Subcutaneous abdominal adipose tissue (tissue), 5 donors: ENCODE results near the gene PHAF1.

Experiments used
- H3K27ac ChIP-seq: one replicate; pipeline ENCODE4 v1.7.0; 2013; ENCODE audit warnings: low read depth, mild to moderate bottlenecking, inconsistent platforms, low read length, moderate library complexity
- H3K27me3 ChIP-seq, 5 donors: one replicate each; pipeline ENCODE4 v1.7.0; 2013; ENCODE audit warnings: low read length in 5 of 5, inconsistent platforms in 1 of 5; ENCODE audit not compliant: control insufficient read depth in 5 of 5, insufficient read depth in 4 of 5
- H3K36me3 ChIP-seq, 5 donors: one replicate each; pipeline ENCODE4 v1.7.0; 2013; ENCODE audit warnings: low read length in 5 of 5; ENCODE audit not compliant: control insufficient read depth in 5 of 5, insufficient read depth in 5 of 5
- H3K4me1 ChIP-seq, 5 donors: one replicate each; pipeline ENCODE4 v1.7.0; 2013; ENCODE audit warnings: low read length in 5 of 5, mild to moderate bottlenecking in 3 of 5, moderate library complexity in 1 of 5; ENCODE audit not compliant: control insufficient read depth in 5 of 5, insufficient read depth in 5 of 5
- H3K4me3 ChIP-seq, 5 donors: one replicate each; pipeline ENCODE4 v1.7.0; 2013; ENCODE audit warnings: low read length in 5 of 5, low read depth in 1 of 5
- H3K9ac ChIP-seq, 5 donors: one replicate each; pipeline ENCODE4 v1.7.0; 2013; ENCODE audit warnings: low read length in 5 of 5, mild to moderate bottlenecking in 4 of 5, moderate library complexity in 3 of 5
- H3K9me3 ChIP-seq, 5 donors: one replicate each; pipeline ENCODE4 v1.7.0; 2013; ENCODE audit warnings: low read length in 5 of 5; ENCODE audit not compliant: control insufficient read depth in 5 of 5
- donor health status: healthy.
- donor health status: healthy.
- donor health status: healthy.
- donor health status: healthy.
- donor health status: healthy.

PHAF1 gene

GRCh38 chr16:67150833-67151396 is 41.2 kb downstream of the PHAF1 start, which contains the start of gene B3GNT9:
TSS of gene B3GNT9 (minus strand) at chr16:67150998. CDS start at chr16:67150485, 513 bp downstream.
- Histone ChIP-seq H3K9me3 (no peaks in the 10 kb centered on the region), H3K27ac (no peak within 1 kb of the TSS), H3K4me1 (peaks cover 0 to 27% (median 19%) of the 10 kb centered on the region in 5 donors), H3K27me3 (no peaks in the 10 kb centered on the region), H3K36me3 (peaks cover 0 to 35% (median 28%) of the 10 kb centered on the region in 5 donors), H3K9ac (peak within 1 kb of the TSS in 3 of 5 donors; percentile 29 to 72 (median 32)), H3K4me3 (peak within 1 kb of the TSS; percentile 58 to 81 (median 71))

- H3K4me1 ChIP-seq, result peaks cover 0 to 27% (median 19%) of the 10 kb centered on the region in 5 donors
- H3K9me3 ChIP-seq, result no peaks in the 10 kb centered on the region
- H3K27me3 ChIP-seq, result no peaks in the 10 kb centered on the region
- no peak overlapping the region for H3K27ac ChIP-seq
- peak overlapping the region in 3 of 5 donors; percentile 29 to 72 (median 32) for H3K9ac ChIP-seq
- H3K36me3 ChIP-seq, result peaks cover 0 to 28% (median 21%) of the 10 kb centered on the region in 5 donors
- peak overlapping the region in 3 of 5 donors; percentile 58 to 73 (median 71) for H3K4me3 ChIP-seq
Measured at GRCh38 chr16:67151431-67152097, 41.8 kb downstream of the PHAF1 start.

- no peaks in the 10 kb centered on the region for H3K27me3 ChIP-seq
- H3K4me3 ChIP-seq, result peak overlapping the region in 2 of 5 donors; percentile 39 to 48
- no peak overlapping the region for H3K9ac ChIP-seq
- H3K27ac ChIP-seq, result no peak overlapping the region
- H3K4me1 ChIP-seq, result peaks cover 0 to 41% (median 30%) of the 10 kb centered on the region in 5 donors
- H3K36me3 ChIP-seq, result peaks cover 0 to 3% (median 0%) of the 10 kb centered on the region in 5 donors
- no peaks in the 10 kb centered on the region for H3K9me3 ChIP-seq
Measured at GRCh38 chr16:67154578-67155294, 45.0 kb downstream of the PHAF1 start.

GRCh38 chr16:67155295-67156142 is 45.8 kb downstream of the PHAF1 start:
- H3K9ac ChIP-seq, result no peak overlapping the region
- H3K27ac ChIP-seq, result no peak overlapping the region
- no peaks in the 10 kb centered on the region for H3K27me3 ChIP-seq
- peaks cover 0 to 40% (median 31%) of the 10 kb centered on the region in 5 donors for H3K4me1 ChIP-seq
- no peaks in the 10 kb centered on the region for H3K9me3 ChIP-seq
- peak overlapping the region in 2 of 5 donors; percentile 39 to 48 for H3K4me3 ChIP-seq
- peaks cover 0 to 3% (median 0%) of the 10 kb centered on the region in 5 donors for H3K36me3 ChIP-seq

- Histone ChIP-seq H3K9ac (no peak overlapping the region), H3K4me3 (no peak overlapping the region), H3K4me1 (peaks cover 0 to 40% (median 31%) of the 10 kb centered on the region in 5 donors), H3K27me3 (no peaks in the 10 kb centered on the region), H3K36me3 (peaks cover 0 to 3% (median 0%) of the 10 kb centered on the region in 5 donors), H3K9me3 (no peaks in the 10 kb centered on the region), H3K27ac (no peak overlapping the region)
Measured at GRCh38 chr16:67156143-67156844, 46.6 kb downstream of the PHAF1 start.

GRCh38 chr16:67157106-67157748 is 47.5 kb downstream of the PHAF1 start:
- no peak overlapping the region for H3K27ac ChIP-seq
- peaks cover 0 to 4% (median 0%) of the 10 kb centered on the region in 5 donors for H3K27me3 ChIP-seq
- H3K4me1 ChIP-seq, result peaks cover 0 to 46% (median 32%) of the 10 kb centered on the region in 5 donors
- no peaks in the 10 kb centered on the region for H3K9me3 ChIP-seq
- peaks cover 0 to 3% (median 0%) of the 10 kb centered on the region in 5 donors for H3K36me3 ChIP-seq
- no peak overlapping the region for H3K4me3 ChIP-seq
- H3K9ac ChIP-seq, result peak overlapping the region in 1 of 5 donors; percentile 30

GRCh38 chr16:67157892-67158635 is 48.3 kb downstream of the PHAF1 start:
- Histone ChIP-seq H3K9me3 (no peaks in the 10 kb centered on the region), H3K36me3 (peaks cover 0 to 3% (median 0%) of the 10 kb centered on the region in 5 donors), H3K27ac (no peak overlapping the region), H3K9ac (peak overlapping the region in 2 of 5 donors; percentile 30 to 86), H3K27me3 (peaks cover 0 to 6% (median 0%) of the 10 kb centered on the region in 5 donors), H3K4me3 (no peak overlapping the region), H3K4me1 (peaks cover 0 to 54% (median 39%) of the 10 kb centered on the region in 5 donors)
